ENCODE measurements around the gene KLHL35. TPM values are rescaled to one million over a fixed set of nuclear protein-coding genes. Genes with fewer than 3 reads are reported as not detected.

KLHL35 gene
- total and polyA plus RNA-seq, 4 donors: 0.62 to 2.4 (median 1.7) TPM

GRCh38 chr11:75477614-75477935 is 44.6 kb upstream of the KLHL35 start:
- WGBS, 2 donors: 82 to 89% methylated on average over 12 of the region's 12 CpGs
- no peak for DNase-seq
- no peaks in the 10 kb centered on the region for H3K9me3 ChIP-seq (ENCODE audit: control insufficient read depth in 4 of 4, insufficient read depth in 3 of 4, low read length in 3 of 4)
- no peak for ATAC-seq (ENCODE audit: insufficient read depth, low FRiP score)
- TF ChIP-seq CTCF (IDR thresholded peaks at IDR 0.05; ENCODE audit: control extremely low read depth, extremely low read depth): no peak
- peaks cover 0 to 19% (median 0%) of the 10 kb centered on the region in 5 donors for H3K4me1 ChIP-seq (ENCODE audit: control insufficient read depth in 5 of 5, insufficient read depth in 5 of 5, low read length in 5 of 5)
- H3K36me3 ChIP-seq (ENCODE audit: control insufficient read depth in 4 of 4, insufficient read depth in 4 of 4, low read length in 4 of 4): no peaks in the 10 kb centered on the region
- H3K4me3 ChIP-seq: no peak overlapping the region
- H3K27ac ChIP-seq (ENCODE audit: low read depth in 1 of 2, low read length in 1 of 2): peak overlapping the region in 1 of 2 donors; percentile 40
- no peak overlapping the region for H3K9ac ChIP-seq (ENCODE audit: insufficient read depth in 1 of 2, low read length in 2 of 2)
- no peaks in the 10 kb centered on the region for H3K27me3 ChIP-seq (ENCODE audit: control insufficient read depth in 3 of 3, insufficient read depth in 3 of 3, low read length in 2 of 3)

GRCh38 chr11:75476739-75477613 is 44.0 kb upstream of the KLHL35 start:
- H3K9me3 ChIP-seq (ENCODE audit: control insufficient read depth in 4 of 4, insufficient read depth in 3 of 4, low read length in 3 of 4): no peaks in the 10 kb centered on the region
- H3K27me3 ChIP-seq (ENCODE audit: control insufficient read depth in 3 of 3, insufficient read depth in 3 of 3, low read length in 2 of 3): no peaks in the 10 kb centered on the region
- peak overlapping the region in 1 of 2 donors; percentile 40 for H3K27ac ChIP-seq (ENCODE audit: low read depth in 1 of 2, low read length in 1 of 2)
- WGBS, 2 donors: 57 to 71% methylated on average over 10 of the region's 10 CpGs
- ATAC-seq (ENCODE audit: insufficient read depth, low FRiP score) (no peak), DNase-seq (peak in 1 of 3 donors; percentile 32)
- H3K4me1 ChIP-seq (ENCODE audit: control insufficient read depth in 5 of 5, insufficient read depth in 5 of 5, low read length in 5 of 5): peaks cover 0 to 21% (median 0%) of the 10 kb centered on the region in 5 donors
- no peak overlapping the region for H3K4me3 ChIP-seq
- no peaks in the 10 kb centered on the region for H3K36me3 ChIP-seq (ENCODE audit: control insufficient read depth in 4 of 4, insufficient read depth in 4 of 4, low read length in 4 of 4)
- no peak for TF ChIP-seq CTCF (IDR thresholded peaks at IDR 0.05; ENCODE audit: control extremely low read depth, extremely low read depth)
- H3K9ac ChIP-seq (ENCODE audit: insufficient read depth in 1 of 2, low read length in 2 of 2): no peak overlapping the region

- H3K9ac ChIP-seq (ENCODE audit: insufficient read depth in 1 of 2, low read length in 2 of 2): no peak overlapping the region
- no peak for TF ChIP-seq CTCF (IDR thresholded peaks at IDR 0.05; ENCODE audit: control extremely low read depth, extremely low read depth)
These were observed 43.0 kb upstream of the KLHL35 start for GRCh38 chr11:75475767-75476650.

More at GRCh38 chr11:75475767-75476650, 43.0 kb upstream of the KLHL35 start:
- no peaks in the 10 kb centered on the region for H3K36me3 ChIP-seq (ENCODE audit: control insufficient read depth in 4 of 4, insufficient read depth in 4 of 4, low read length in 4 of 4)
- no peak overlapping the region for H3K4me3 ChIP-seq
- DNase-seq: peak in 2 of 3 donors; percentile 48 to 72
- peak overlapping the region in 1 of 2 donors; percentile 76 for H3K27ac ChIP-seq (ENCODE audit: low read depth in 1 of 2, low read length in 1 of 2)
- no peaks in the 10 kb centered on the region for H3K27me3 ChIP-seq (ENCODE audit: control insufficient read depth in 3 of 3, insufficient read depth in 3 of 3, low read length in 2 of 3)
- ATAC-seq (ENCODE audit: insufficient read depth, low FRiP score): no peak
- 61 to 67% methylated on average over 9 of the region's 9 CpGs for WGBS, 2 donors
- H3K4me1 ChIP-seq (ENCODE audit: control insufficient read depth in 5 of 5, insufficient read depth in 5 of 5, low read length in 5 of 5): peaks cover 0 to 21% (median 0%) of the 10 kb centered on the region in 5 donors
- no peaks in the 10 kb centered on the region for H3K9me3 ChIP-seq (ENCODE audit: control insufficient read depth in 4 of 4, insufficient read depth in 3 of 4, low read length in 3 of 4)
